Osteocyte (in vitro differentiated cells): ENCODE results near the gene ASMT. TPM values are rescaled to one million over a fixed set of nuclear protein-coding genes. Genes with fewer than 3 reads are reported as not detected.

Experiments
- DNase-seq: peaks from one replicate; pipeline ENCODE4 v3.0.0; 2021; ENCODE audit warnings: mixed read lengths; ENCODE audit not compliant: unreplicated experiment; ENCODE audit errors: extremely low spot score
- H3K27ac Mint-ChIP-seq: one replicate; pipeline ENCODE4 v1.8.0; 2021; ENCODE audit warnings: mild to moderate bottlenecking, mixed read lengths; ENCODE audit not compliant: unreplicated experiment
- H3K27me3 Mint-ChIP-seq: one replicate; pipeline ENCODE4 v1.8.0; 2021; ENCODE audit warnings: mixed read lengths; ENCODE audit not compliant: unreplicated experiment
- H3K36me3 Mint-ChIP-seq: one replicate; pipeline ENCODE4 v1.8.0; 2021; ENCODE audit warnings: mixed read lengths; ENCODE audit not compliant: unreplicated experiment
- H3K4me1 Mint-ChIP-seq: one replicate; pipeline ENCODE4 v1.8.0; 2021; ENCODE audit warnings: mixed read lengths; ENCODE audit not compliant: unreplicated experiment
- H3K4me3 Mint-ChIP-seq: one replicate; pipeline ENCODE4 v1.8.0; 2021; ENCODE audit warnings: mild to moderate bottlenecking, moderate library complexity, mixed read lengths; ENCODE audit not compliant: unreplicated experiment
- H3K9me3 Mint-ChIP-seq: one replicate; pipeline ENCODE4 v1.8.0; 2021; ENCODE audit warnings: mixed read lengths; ENCODE audit not compliant: unreplicated experiment
- total RNA-seq: library from RNA; stranded (reverse); gene quantifications from 2 replicates; pipeline ENCODE4 v1.2.1, GENCODE V29; 2021
- TF ChIP-seq, protein P1 (sequence below): fragments of 200-600 bp; sonication (generic); IDR thresholded peaks from 2 replicates; pipeline ENCODE4 v1.5.0; 2021; ENCODE audit warnings: antibody characterized with exemption, mild to moderate bottlenecking, moderate library complexity

ASMT gene
- total RNA-seq, 1 donor from 2014 or later, result not detected

DNA sequence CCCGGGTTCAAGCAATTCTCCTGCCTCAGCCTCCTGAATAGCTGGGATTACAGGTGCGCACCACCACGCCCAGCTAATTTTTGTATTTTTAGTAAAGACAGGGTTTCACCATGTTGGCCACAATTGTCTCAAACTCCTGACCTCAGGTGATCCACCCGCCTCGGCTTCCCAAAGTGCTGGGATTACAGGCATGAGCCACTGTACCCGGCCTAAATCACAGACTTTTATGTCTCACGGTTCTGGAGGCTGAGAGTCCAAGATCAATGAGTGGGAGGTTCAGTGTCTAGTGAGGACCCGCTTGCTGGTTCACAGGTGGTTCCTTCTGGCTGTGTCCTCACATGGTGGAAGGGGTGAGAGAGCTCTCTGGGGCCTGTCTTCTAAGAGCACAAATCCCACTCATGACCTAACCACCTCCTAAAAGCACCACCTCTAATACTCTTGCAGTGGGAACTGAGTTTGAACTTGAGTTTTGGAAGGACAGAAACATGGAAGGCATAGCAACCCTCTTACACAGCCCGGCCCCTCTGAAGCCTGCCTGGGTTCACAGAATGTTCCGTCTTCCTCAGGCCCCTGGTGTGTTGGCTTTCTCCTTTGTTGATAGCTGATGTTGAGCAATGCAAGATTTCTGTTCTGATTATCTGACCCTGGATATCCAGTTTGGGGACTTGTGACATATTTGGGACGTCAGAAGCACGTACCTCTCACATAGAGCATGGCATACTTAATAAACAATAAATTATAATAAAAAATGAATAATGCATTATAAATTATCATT, 25.3 kb upstream of the ASMT start:
- Mint-ChIP-seq H3K27me3 (no peaks in the 10 kb centered on the region), H3K36me3 (peaks cover 6% of the 10 kb centered on the region), H3K4me1 (peaks cover 12% of the 10 kb centered on the region), H3K27ac (no peak overlapping the region), H3K9me3 (no peaks in the 10 kb centered on the region), H3K4me3 (no peak overlapping the region)
- TF ChIP-seq, protein P1, sequence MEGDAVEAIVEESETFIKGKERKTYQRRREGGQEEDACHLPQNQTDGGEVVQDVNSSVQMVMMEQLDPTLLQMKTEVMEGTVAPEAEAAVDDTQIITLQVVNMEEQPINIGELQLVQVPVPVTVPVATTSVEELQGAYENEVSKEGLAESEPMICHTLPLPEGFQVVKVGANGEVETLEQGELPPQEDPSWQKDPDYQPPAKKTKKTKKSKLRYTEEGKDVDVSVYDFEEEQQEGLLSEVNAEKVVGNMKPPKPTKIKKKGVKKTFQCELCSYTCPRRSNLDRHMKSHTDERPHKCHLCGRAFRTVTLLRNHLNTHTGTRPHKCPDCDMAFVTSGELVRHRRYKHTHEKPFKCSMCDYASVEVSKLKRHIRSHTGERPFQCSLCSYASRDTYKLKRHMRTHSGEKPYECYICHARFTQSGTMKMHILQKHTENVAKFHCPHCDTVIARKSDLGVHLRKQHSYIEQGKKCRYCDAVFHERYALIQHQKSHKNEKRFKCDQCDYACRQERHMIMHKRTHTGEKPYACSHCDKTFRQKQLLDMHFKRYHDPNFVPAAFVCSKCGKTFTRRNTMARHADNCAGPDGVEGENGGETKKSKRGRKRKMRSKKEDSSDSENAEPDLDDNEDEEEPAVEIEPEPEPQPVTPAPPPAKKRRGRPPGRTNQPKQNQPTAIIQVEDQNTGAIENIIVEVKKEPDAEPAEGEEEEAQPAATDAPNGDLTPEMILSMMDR, result no peak
- no peak for DNase-seq

DNA sequence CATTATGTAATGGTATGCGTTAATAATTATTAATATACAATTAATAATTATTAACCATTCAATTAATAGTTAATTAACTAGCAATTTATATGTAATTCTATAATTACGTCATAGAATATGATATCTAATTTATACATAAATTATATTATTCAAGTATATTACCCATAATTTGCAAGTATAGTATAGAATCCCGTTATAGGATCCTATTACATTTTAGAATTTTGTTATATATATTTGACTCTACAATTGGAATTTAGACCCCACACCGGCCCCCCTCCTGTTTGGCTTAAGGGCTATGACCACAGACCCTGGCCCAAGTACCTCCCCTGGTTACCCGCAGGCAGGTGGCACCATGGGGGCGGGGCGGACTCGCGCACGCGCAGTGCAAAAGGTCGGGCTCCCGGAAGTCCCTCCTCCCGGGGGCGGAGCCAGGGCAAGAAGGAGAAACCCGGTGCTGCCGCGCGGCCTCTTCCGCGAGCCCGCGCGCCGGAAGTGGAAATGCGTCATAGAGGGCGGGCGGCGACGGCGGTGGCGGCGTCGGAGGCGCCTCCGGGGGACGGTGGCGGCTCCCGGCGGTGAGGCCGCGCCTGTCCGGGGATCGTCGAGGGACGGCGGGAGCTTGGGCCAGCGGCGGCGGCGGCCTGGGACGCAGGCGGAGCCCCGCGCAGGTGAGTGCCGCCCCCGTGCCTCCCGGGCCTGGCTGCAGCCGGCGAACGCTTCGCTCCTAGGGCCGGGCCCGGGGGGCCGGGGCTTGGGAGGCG, 23.6 kb upstream of the ASMT start, which contains the start of gene AKAP17A:
Gene AKAP17A (plus strand): TSS at position 503 of the 761 bp plus-strand sequence. CDS start 1,859 bp downstream, outside the sequence.
- TF ChIP-seq, protein P1, result no peak
- Mint-ChIP-seq H3K4me3 (peak within 1 kb of the TSS; percentile 90), H3K4me1 (peaks cover 12% of the 10 kb centered on the region), H3K9me3 (no peaks in the 10 kb centered on the region), H3K27ac (peak within 1 kb of the TSS; percentile 90), H3K36me3 (peaks cover 15% of the 10 kb centered on the region), H3K27me3 (no peaks in the 10 kb centered on the region)
- peak; percentile 99 for DNase-seq

DNA sequence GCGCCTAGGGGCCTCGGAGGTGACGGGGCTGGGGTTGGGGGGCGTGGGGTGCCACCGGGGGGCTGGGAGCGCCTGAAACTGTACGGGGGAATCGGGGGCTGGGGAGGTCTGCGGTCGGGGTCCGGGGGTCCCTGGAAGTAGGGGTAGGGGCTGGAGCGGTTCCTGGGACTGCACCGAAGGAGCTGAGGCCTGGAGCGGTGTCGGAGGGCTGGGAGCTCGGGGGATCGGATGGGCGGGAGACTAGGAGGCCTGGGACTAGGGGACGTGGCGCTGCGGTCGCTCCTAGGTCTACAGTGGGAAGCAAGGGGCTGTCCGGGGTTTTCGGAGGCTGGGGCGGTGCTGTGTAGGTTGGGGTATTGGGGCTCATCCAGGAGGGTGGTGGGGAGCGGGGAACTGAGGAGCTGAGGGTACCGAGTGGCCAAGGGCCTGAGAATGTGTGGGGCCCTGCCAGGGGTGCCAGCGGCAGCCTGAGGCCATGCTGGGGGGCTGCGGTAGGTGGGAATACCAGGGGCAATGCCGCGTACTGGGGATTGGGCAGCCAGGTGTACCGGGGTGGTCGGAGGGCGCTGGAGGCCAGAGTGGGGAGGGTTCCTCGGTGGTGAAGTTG, 22.9 kb upstream of the ASMT start:
- Mint-ChIP-seq H3K27ac (peak overlapping the region; percentile 90), H3K4me1 (peaks cover 12% of the 10 kb centered on the region), H3K36me3 (peaks cover 17% of the 10 kb centered on the region), H3K4me3 (peak overlapping the region; percentile 90), H3K27me3 (no peaks in the 10 kb centered on the region), H3K9me3 (no peaks in the 10 kb centered on the region)
- TF ChIP-seq, protein P1, result no peak
- peak; percentile 79 for DNase-seq

DNA sequence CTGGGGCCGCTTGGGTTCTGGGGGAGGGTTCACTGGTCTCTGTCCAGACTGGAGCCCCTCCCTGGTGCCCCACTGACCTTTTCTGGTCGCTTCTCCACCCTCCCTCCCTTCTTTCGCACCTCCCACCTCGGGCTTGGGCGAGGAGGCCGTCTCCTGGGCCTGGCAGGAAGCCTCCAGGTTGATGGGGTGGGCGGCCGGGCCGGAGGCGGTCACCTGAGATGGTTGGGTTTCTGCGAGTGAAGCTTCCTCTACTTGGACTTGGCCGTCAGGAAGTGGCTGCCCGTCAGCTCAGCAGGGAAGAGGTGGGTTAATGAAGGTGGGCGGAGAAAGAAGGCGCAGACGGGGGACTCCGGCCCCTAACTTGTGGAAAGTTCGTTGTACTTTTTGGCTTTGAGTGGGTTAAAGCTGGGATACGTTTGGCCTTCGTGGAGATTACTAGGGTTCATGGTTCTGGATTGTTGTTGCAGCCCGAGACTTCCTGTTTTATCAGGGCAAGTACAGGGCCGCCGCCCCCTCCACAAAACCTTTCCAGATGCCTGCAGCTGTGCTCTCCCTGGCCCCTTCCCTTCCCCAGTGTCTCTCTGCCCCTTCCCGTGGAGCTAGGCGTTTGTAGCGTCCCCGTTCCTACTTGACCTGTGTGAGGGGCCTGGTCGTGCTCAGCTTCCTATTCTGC, 22.3 kb upstream of the ASMT start:
- TF ChIP-seq, protein P1, result no peak
- Mint-ChIP-seq H3K36me3 (peaks cover 20% of the 10 kb centered on the region), H3K4me1 (peaks cover 10% of the 10 kb centered on the region), H3K27me3 (no peaks in the 10 kb centered on the region), H3K27ac (peak overlapping the region; percentile 90), H3K4me3 (peak overlapping the region; percentile 90), H3K9me3 (no peaks in the 10 kb centered on the region)
- peak; percentile 78 for DNase-seq
